GM12878 (cell line): Measurements from ENCODE around the gene ANKRD28. TPM values are rescaled to one million over a fixed set of nuclear protein-coding genes. Genes with fewer than 3 reads are reported as not detected.

Experiments
- ATAC-seq: fragments of 200-7000 bp; cut with Tn5 transposase; 3 replicates; pipeline ENCODE4 v1.9.1; 2020; ENCODE audit warnings: mild to moderate bottlenecking, moderate library complexity
- BruUV-seq: library from RNA; stranded (reverse); fragments of 400-500 nt; replicated peaks from 2 replicates; lab custom pipeline; 2021; lab: Mats Ljungman, UMichigan
- CTCF ChIA-PET: fragments of 300-600 bp; sonication (Branson Sonifier 250); formaldehyde crosslinking; extraction: SDS; loops from one replicate; lab custom pipeline; 2021; ENCODE audit warnings: inconsistent platforms; lab: Yijun Ruan, JAX
- POLR2A ChIA-PET: fragments of 350-600 bp; formaldehyde crosslinking; extraction: SDS; loops from one replicate; lab custom pipeline; 2021; ENCODE audit warnings: inconsistent platforms; lab: Charles Lee
- RAD21 ChIA-PET: fragments of 300-600 bp; sonication (Branson Sonifier 250); formaldehyde crosslinking; loops from one replicate; lab custom pipeline; 2023; ENCODE audit warnings: antibody characterized with exemption; ENCODE audit not compliant: unreplicated experiment; lab: Charles Lee
- SMC1A ChIA-PET: fragments of 300-600 bp; sonication (Branson Sonifier 250); formaldehyde crosslinking; loops from one replicate; lab custom pipeline; 2023; ENCODE audit not compliant: unreplicated experiment, uncharacterized antibody; lab: Charles Lee
- DNase-seq: peaks from one replicate; pipeline ENCODE4 v3.0.0-alpha.2; 2011; ENCODE audit warnings: low read depth, low spot score
- FAIRE-seq: peaks from 3 replicates; lab custom pipeline; 2011; peaks lifted over from hg19 to GRCh38; lab: Jason Lieb, UNC
- H2AFZ ChIP-seq: 2 replicates; pipeline ENCODE4 v1.6.0; 2011; ENCODE audit warnings: low read depth, low read length, control low read depth; ENCODE audit not compliant: control insufficient read depth
- H3K27ac ChIP-seq: 2 replicates; pipeline ENCODE4 v1.5.1; 2011; ENCODE audit warnings: control low read depth; ENCODE audit not compliant: control insufficient read depth, insufficient read depth
- H3K27me3 ChIP-seq, 2 experiments: replicated peaks in 1 of 2; 2 replicates each; pipeline versions ENCODE4 v1.6.0 to v1.6.1; 2011; ENCODE audit warnings: low read length in 1 of 2; ENCODE audit not compliant: control insufficient read depth in 2 of 2, insufficient read depth in 2 of 2
- H3K36me3 ChIP-seq, 2 experiments: 2 replicates each; pipeline ENCODE4 v1.5.1; 2011; ENCODE audit warnings: low read length in 1 of 2; ENCODE audit not compliant: control insufficient read depth in 2 of 2, insufficient read depth in 2 of 2
- H3K4me1 ChIP-seq: 2 replicates; pipeline ENCODE4 v1.6.1; 2011; ENCODE audit warnings: mild to moderate bottlenecking, low read length, moderate library complexity, mixed read lengths; ENCODE audit not compliant: control insufficient read depth, insufficient read depth
- H3K4me2 ChIP-seq: 2 replicates; pipeline ENCODE4 v1.6.0; 2011; ENCODE audit warnings: control low read depth; ENCODE audit not compliant: control insufficient read depth, insufficient read depth
- H3K4me3 ChIP-seq: fragments of 200-600 bp; sonication (generic); 2 replicates; pipeline ENCODE4 v1.5.1; 2016
- H3K79me2 ChIP-seq: 2 replicates; pipeline ENCODE4 v1.6.0; 2011; ENCODE audit warnings: low read length; ENCODE audit not compliant: control insufficient read depth, insufficient read depth
- H3K9ac ChIP-seq: 2 replicates; pipeline ENCODE4 v1.8.0; 2011; ENCODE audit warnings: low read length, control low read depth, mixed read lengths; ENCODE audit not compliant: control insufficient read depth, insufficient read depth
- H3K9me3 ChIP-seq: replicated peaks from 3 replicates; pipeline ENCODE4 v1.5.1; 2011; ENCODE audit warnings: mild to moderate bottlenecking, low read length; ENCODE audit not compliant: control insufficient read depth, insufficient read depth
- H4K20me1 ChIP-seq: 2 replicates; pipeline ENCODE4 v1.6.0; 2011; ENCODE audit not compliant: control insufficient read depth, insufficient read depth
- ASH2L ChIP-seq: fragments of 300-600, 200-600 bp; sonication (generic); IDR thresholded peaks from 2 replicates; pipeline ENCODE4 v1.6.1; 2017; ENCODE audit warnings: low read depth, mild to moderate bottlenecking, borderline replicate concordance
- ATF3 ChIP-seq: IDR thresholded peaks from 2 replicates; pipeline ENCODE4 v1.6.1; 2011; ENCODE audit warnings: low read depth, mild to moderate bottlenecking, low read length, moderate library complexity, borderline replicate concordance; ENCODE audit errors: extremely low read depth
- ATF7 ChIP-seq: fragments of 450-650 bp; IDR thresholded peaks from 2 replicates; pipeline ENCODE4 v1.6.1; 2016; ENCODE audit warnings: low read depth, mild to moderate bottlenecking
- E2F4 ChIP-seq: IDR thresholded peaks from 2 replicates; pipeline ENCODE4 v1.6.1; 2012; ENCODE audit warnings: low read depth, low read length, improper control_type of control experiment
- EGR1 ChIP-seq, 2 experiments: IDR thresholded peaks; 1 replicate in 1 of 2; 2 replicates in 1 of 2; pipeline ENCODE4 v1.6.1; 2011 to 2012; ENCODE audit warnings: low read depth in 2 of 2, low read length in 2 of 2, borderline replicate concordance in 1 of 2, mild to moderate bottlenecking in 1 of 2, moderate library complexity in 1 of 2
- FOXK2 ChIP-seq: fragments of 450-650 bp; IDR thresholded peaks from 2 replicates; pipeline ENCODE4 v1.6.1; 2017; ENCODE audit warnings: mild to moderate bottlenecking, moderate library complexity
- GATAD2B ChIP-seq: fragments of 450-650 bp; conservative IDR thresholded peaks from 2 replicates; pipeline ENCODE4 v1.6.1; 2017; ENCODE audit warnings: low read depth, mild to moderate bottlenecking, moderate library complexity
- HDAC6 ChIP-seq: fragments of 200-600 bp; sonication (generic); IDR thresholded peaks from one replicate; pipeline ENCODE4 v1.8.0; 2017; ENCODE audit warnings: antibody characterized with exemption; ENCODE audit not compliant: unreplicated experiment
- HDGF ChIP-seq: fragments of 450-650 bp; IDR thresholded peaks from 2 replicates; pipeline ENCODE4 v1.6.1; 2016; ENCODE audit warnings: antibody characterized with exemption
- JUND ChIP-seq: IDR thresholded peaks from 2 replicates; pipeline ENCODE4 v1.6.1; 2012; ENCODE audit warnings: low read depth, mild to moderate bottlenecking, low read length, improper control_type of control experiment, moderate library complexity
- PBX3 ChIP-seq: IDR thresholded peaks from 2 replicates; pipeline ENCODE4 v1.6.1; 2011; ENCODE audit warnings: mild to moderate bottlenecking, low read depth, low read length, moderate library complexity; ENCODE audit not compliant: insufficient replicate concordance
- POLR2A ChIP-seq: IDR thresholded peaks from 2 replicates; pipeline ENCODE4 v1.6.1; 2011; ENCODE audit warnings: low read depth, mild to moderate bottlenecking, low read length
- STAT1 ChIP-seq: fragments of 450-650 bp; conservative IDR thresholded peaks from 2 replicates; pipeline ENCODE4 v1.6.1; 2014; ENCODE audit warnings: antibody characterized with exemption, mild to moderate bottlenecking
- ZNF217 ChIP-seq: fragments of 450-650 bp; IDR thresholded peaks from 2 replicates; pipeline ENCODE4 v1.6.1; 2017; ENCODE audit warnings: antibody characterized with exemption, mild to moderate bottlenecking
- in situ Hi-C: fragments of 300-500 bp; cut with MboI; formaldehyde crosslinking; loops from 9 replicates; pipeline ENCODE4 v1.14.3; 2018; ENCODE audit warnings: mixed read lengths
- intact Hi-C: fragments of 100-400 bp; cut with micrococcal nuclease; formaldehyde crosslinking; loops from one replicate; pipeline ENCODE4 v1.14.2; 2022; ENCODE audit not compliant: unreplicated experiment
- polyA plus RNA-seq, 11 experiments: library from polyadenylated mRNA; depleted of rRNA in 4 of 11; unstranded in 6 of 11; stranded (reverse) in 5 of 11; fragments of >200 nt; fragmentation: Nextera tagmentation in 4 of 11; fragmentation: Illumina TruSeq in 1 of 11; extraction: Ambion mirVana in 4 of 11; extraction: Trizol in 1 of 11; gene quantifications; 1 replicate in 1 of 11; 2 replicates in 10 of 11; pipeline versions ENCODE4 v1.2.1 to v1.2.3, GENCODE V29; 2011 to 2016; ENCODE audit warnings: inconsistent platforms in 2 of 11, missing spikeins in 2 of 11, low read depth in 1 of 11
- total RNA-seq, 4 experiments: library from RNA; depleted of rRNA in 3 of 4; stranded (reverse); fragments of >200 nt in 3 of 4; fragmentation: Illumina TruSeq in 1 of 4; extraction: Trizol in 1 of 4; gene quantifications; 2 replicates each; pipeline versions ENCODE4 v1.2.1 to v1.2.3, GENCODE V29; 2013 to 2021
- TF ChIP-seq, protein P1 (sequence below): fragments of 450-650 bp; IDR thresholded peaks from 2 replicates; pipeline ENCODE4 v1.6.1; 2017; ENCODE audit warnings: borderline replicate concordance
- TF ChIP-seq, protein P2 (sequence below), 3 experiments: IDR thresholded peaks in 2 of 3; conservative IDR thresholded peaks in 1 of 3; 2 replicates each; pipeline ENCODE4 v1.5.1; 2011; ENCODE audit warnings: low read depth in 3 of 3, low read length in 3 of 3, mild to moderate bottlenecking in 3 of 3, control low read depth in 2 of 3, moderate library complexity in 2 of 3, inconsistent platforms in 1 of 3, mixed read lengths in 1 of 3; ENCODE audit not compliant: control insufficient read depth in 2 of 3, insufficient read depth in 1 of 3; ENCODE audit errors: extremely low read depth in 1 of 3

The ANKRD28 gene
- total and polyA plus RNA-seq, 10 of the 15 experiments (the other 5 are each of a cell fraction or from before 2014, with no cell fraction given), result 11.2 to 105 (median 38.3) TPM

DNA sequence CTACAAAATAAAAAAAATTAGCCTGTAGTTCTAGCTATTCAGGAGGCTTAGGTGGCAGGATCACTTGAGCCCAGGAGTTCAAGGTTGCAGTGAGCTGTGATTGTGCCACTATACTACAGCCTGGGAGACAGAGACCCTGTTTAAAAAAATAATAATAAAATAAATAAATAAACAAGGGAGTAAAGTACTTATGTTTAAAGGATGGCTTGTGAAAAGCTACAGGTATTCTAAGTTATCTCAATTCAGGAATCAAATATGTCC is 74.2 kb downstream of the ANKRD28 start:
- ChIA-PET POLR2A (interaction anchor here (0.5 to 1.6 kb wide), 2 partner anchors 20 to 1490 kb away, joined by 3 to 4 read pairs; no protein-coding TSS in a partner anchor), CTCF (interaction anchor here (1.1 to 1.6 kb wide), 2 partner anchors 89 to 93 kb away, joined by 4 read pairs; no protein-coding TSS in a partner anchor), RAD21 (interaction anchor here (0.6 kb wide), 1 partner anchor 544 kb away, joined by 4 read pairs; no protein-coding TSS in a partner anchor), SMC1A (interaction anchor here (0.8 to 2.8 kb wide), 8 partner anchors 10 to 135 kb away, joined by 3 to 16 read pairs (median 4); no protein-coding TSS in a partner anchor)
- intact Hi-C loops (no loop called here), in situ Hi-C loops (no loop called here)
- Histone ChIP-seq H3K27me3 (no peaks in the 10 kb centered on the region), H2AFZ (no peak overlapping the region), H3K27ac (no peak overlapping the region), H3K79me2 (no peaks in the 10 kb centered on the region), H4K20me1 (no peaks in the 10 kb centered on the region), H3K9me3 (no peaks in the 10 kb centered on the region; the same call in 2 of the 3 replicates), H3K36me3 (peaks cover 5 to 16% of the 10 kb centered on the region in 2 experiments), H3K9ac (no peak overlapping the region), H3K4me1 (peaks cover 18% of the 10 kb centered on the region), H3K4me2 (no peak overlapping the region), H3K4me3 (no peak overlapping the region)
- DNase-seq (no peak), ATAC-seq (no peak), FAIRE-seq (no peak)
- no TSS peak for BruUV-seq
- TF ChIP-seq JUND (no peak), HDAC6 (no peak), EGR1 (IDR thresholded peaks at IDR 0.05; ENCODE audit: borderline replicate concordance in 1 of 2, low read depth in 2 of 2, low read length in 2 of 2) (no peak), ATF7 (no peak), GATAD2B (no peak), FOXK2 (no peak), ZNF217 (no peak), E2F4 (no peak), ASH2L (no peak), HDGF (no peak), POLR2A (no peak), STAT1 (no peak), ATF3 (no peak), PBX3 (no peak)
- TF ChIP-seq, protein P1, sequence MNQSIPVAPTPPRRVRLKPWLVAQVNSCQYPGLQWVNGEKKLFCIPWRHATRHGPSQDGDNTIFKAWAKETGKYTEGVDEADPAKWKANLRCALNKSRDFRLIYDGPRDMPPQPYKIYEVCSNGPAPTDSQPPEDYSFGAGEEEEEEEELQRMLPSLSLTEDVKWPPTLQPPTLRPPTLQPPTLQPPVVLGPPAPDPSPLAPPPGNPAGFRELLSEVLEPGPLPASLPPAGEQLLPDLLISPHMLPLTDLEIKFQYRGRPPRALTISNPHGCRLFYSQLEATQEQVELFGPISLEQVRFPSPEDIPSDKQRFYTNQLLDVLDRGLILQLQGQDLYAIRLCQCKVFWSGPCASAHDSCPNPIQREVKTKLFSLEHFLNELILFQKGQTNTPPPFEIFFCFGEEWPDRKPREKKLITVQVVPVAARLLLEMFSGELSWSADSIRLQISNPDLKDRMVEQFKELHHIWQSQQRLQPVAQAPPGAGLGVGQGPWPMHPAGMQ, result no peak
- TF ChIP-seq, protein P2, sequence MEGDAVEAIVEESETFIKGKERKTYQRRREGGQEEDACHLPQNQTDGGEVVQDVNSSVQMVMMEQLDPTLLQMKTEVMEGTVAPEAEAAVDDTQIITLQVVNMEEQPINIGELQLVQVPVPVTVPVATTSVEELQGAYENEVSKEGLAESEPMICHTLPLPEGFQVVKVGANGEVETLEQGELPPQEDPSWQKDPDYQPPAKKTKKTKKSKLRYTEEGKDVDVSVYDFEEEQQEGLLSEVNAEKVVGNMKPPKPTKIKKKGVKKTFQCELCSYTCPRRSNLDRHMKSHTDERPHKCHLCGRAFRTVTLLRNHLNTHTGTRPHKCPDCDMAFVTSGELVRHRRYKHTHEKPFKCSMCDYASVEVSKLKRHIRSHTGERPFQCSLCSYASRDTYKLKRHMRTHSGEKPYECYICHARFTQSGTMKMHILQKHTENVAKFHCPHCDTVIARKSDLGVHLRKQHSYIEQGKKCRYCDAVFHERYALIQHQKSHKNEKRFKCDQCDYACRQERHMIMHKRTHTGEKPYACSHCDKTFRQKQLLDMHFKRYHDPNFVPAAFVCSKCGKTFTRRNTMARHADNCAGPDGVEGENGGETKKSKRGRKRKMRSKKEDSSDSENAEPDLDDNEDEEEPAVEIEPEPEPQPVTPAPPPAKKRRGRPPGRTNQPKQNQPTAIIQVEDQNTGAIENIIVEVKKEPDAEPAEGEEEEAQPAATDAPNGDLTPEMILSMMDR (IDR thresholded peaks at IDR 0.05 in 2 of 3, conservative IDR thresholded peaks at IDR 0.05 in 1 of 3; ENCODE audit: control insufficient read depth in 2 of 3, extremely low read depth in 1 of 3, insufficient read depth in 1 of 3, low read depth in 3 of 3, low read length in 3 of 3), result no peak
